Skeletal muscle tissue (tissue), 4 donors: ENCODE data around the gene DACH2. TPM values are rescaled to one million over a fixed set of nuclear protein-coding genes. Genes with fewer than 3 reads are reported as not detected.

Source experiments
- H3K27ac ChIP-seq: one replicate; pipeline ENCODE4 v1.7.0; 2013; ENCODE audit warnings: mild to moderate bottlenecking, low read depth, low read length, inconsistent platforms
- H3K27me3 ChIP-seq, 3 donors: one replicate each; pipeline ENCODE4 v1.7.0; 2013; ENCODE audit warnings: low read length in 3 of 3; ENCODE audit not compliant: control insufficient read depth in 3 of 3, insufficient read depth in 3 of 3
- H3K36me3 ChIP-seq, 3 donors: one replicate each; pipeline ENCODE4 v1.7.0; 2013; ENCODE audit warnings: low read length in 3 of 3; ENCODE audit not compliant: control insufficient read depth in 3 of 3, insufficient read depth in 3 of 3
- H3K4me1 ChIP-seq, 3 donors: one replicate each; pipeline ENCODE4 v1.7.0; 2013; ENCODE audit warnings: low read length in 3 of 3, mild to moderate bottlenecking in 3 of 3; ENCODE audit not compliant: control insufficient read depth in 3 of 3, insufficient read depth in 3 of 3
- H3K4me3 ChIP-seq, 3 donors: one replicate each; pipeline ENCODE4 v1.7.0; 2013; ENCODE audit warnings: low read length in 3 of 3
- H3K9ac ChIP-seq, 3 donors: one replicate each; pipeline ENCODE4 v1.7.0; 2013; ENCODE audit warnings: low read length in 3 of 3, mild to moderate bottlenecking in 3 of 3, moderate library complexity in 2 of 3, low read depth in 1 of 3
- H3K9me3 ChIP-seq, 3 donors: one replicate each; pipeline ENCODE4 v1.7.0; 2013; ENCODE audit warnings: low read length in 3 of 3; ENCODE audit not compliant: control insufficient read depth in 3 of 3
- total RNA-seq: library from RNA; depleted of rRNA; stranded (reverse); fragments of >200 nt; gene quantifications from one replicate; pipeline ENCODE4 v1.2.3, GENCODE V29; 2014
- donor health status: Osteomylitis.

The DACH2 gene
- total RNA-seq, 1 donor from 2014 or later, result 1.0 TPM

DNA sequence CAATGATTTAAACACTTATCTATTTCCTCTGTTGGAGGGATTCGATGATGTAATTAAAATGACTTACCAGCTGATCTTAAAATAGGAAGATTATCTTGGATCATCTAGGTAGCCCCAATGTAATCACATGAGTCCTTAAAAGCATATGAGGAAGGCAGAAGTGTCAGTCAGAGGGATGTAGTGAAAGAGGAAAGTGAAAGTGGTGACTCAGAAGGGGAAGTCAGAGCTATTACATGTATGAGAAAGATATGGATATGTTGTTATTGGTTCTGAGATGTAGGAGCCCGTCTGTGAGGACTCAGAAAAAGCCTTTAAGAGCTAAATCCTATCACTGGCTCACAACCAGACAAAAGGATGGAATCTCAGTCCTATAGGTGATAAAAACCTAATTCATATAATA lies 456.4 kb downstream of the DACH2 start:
- Histone ChIP-seq H3K9ac (no peak overlapping the region), H3K36me3 (no peaks in the 10 kb centered on the region), H3K27ac (no peak overlapping the region), H3K9me3 (no peaks in the 10 kb centered on the region), H3K4me1 (no peaks in the 10 kb centered on the region), H3K4me3 (no peak overlapping the region), H3K27me3 (no peaks in the 10 kb centered on the region)

DNA sequence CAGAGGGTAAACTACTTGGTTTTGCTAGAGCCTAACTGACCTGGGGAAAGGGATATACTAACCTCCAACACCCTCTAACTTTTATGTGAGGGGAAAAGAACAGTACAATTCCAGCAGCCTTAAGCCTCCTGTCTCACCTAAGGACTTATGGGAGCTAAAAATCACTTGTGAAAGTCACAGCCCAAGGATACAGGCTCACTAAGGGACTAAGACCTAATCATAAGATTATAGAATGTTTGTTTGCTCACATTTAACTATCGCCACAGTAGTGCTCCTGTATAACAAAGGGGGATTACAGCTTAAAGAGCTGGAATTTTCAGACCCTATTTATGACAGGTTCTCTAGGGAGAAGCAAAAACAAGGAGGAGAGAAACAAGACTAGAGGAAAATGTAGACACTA lies 548.7 kb downstream of the DACH2 start:
- no peak overlapping the region for H3K9ac ChIP-seq
- H3K27me3 ChIP-seq, result no peaks in the 10 kb centered on the region
- no peak overlapping the region for H3K4me3 ChIP-seq
- no peak overlapping the region for H3K27ac ChIP-seq
- no peaks in the 10 kb centered on the region for H3K36me3 ChIP-seq
- H3K9me3 ChIP-seq, result no peaks in the 10 kb centered on the region
- H3K4me1 ChIP-seq, result no peaks in the 10 kb centered on the region

DNA sequence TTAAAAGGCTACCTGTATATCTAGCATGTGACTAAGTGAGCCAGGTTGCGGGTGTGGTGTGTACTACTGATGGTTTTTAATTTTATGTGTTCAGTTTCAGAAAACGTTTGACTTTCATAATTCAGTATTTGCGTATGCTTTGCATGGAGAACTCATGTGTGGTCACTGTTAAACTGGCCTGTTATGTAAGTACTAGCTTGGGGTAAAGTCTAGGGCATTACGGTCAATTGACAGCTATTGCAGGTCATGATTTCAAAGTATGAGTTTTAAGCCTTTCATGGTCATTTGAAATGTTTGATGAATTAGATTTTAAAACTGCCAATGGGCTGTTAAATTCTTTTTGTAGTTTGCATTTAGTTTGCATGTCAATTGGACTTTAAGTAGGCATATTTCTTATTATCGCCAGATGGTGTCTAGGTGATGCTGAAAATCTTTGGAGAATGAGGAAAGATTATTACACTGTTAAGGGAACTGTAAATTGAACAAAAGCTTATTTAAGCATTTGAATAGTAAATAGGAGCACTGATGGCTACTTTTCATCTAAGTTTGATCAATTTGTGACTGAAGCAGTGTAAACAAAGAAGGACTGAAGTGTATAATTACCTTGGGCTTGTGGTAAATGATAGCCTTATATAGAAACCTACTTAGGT lies 563.4 kb downstream of the DACH2 start:
- Histone ChIP-seq H3K4me3 (no peak overlapping the region), H3K27ac (no peak overlapping the region), H3K9me3 (no peaks in the 10 kb centered on the region), H3K27me3 (no peaks in the 10 kb centered on the region), H3K9ac (no peak overlapping the region), H3K36me3 (no peaks in the 10 kb centered on the region), H3K4me1 (no peaks in the 10 kb centered on the region)

DNA sequence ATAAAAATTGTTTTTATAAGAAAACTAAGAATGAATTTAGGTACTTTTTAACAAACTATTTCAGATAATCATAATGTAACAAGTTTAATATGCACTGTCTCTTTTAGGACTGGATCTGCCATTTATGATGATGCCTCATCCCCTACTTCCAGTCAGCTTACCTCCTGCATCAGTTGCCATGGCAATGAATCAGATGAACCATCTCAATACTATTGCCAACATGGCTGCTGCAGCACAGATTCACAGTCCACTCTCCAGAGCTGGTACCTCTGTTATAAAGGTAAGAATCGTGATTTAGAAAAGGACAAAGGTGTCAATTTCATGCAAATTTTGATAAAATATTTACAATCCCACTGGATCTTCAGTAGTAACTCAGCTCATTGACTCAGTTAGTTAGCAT lies 566.2 kb downstream of the DACH2 start:
- Histone ChIP-seq H3K9ac (no peak overlapping the region), H3K36me3 (no peaks in the 10 kb centered on the region), H3K27ac (no peak overlapping the region), H3K4me3 (no peak overlapping the region), H3K27me3 (no peaks in the 10 kb centered on the region), H3K4me1 (no peaks in the 10 kb centered on the region), H3K9me3 (no peaks in the 10 kb centered on the region)

DNA sequence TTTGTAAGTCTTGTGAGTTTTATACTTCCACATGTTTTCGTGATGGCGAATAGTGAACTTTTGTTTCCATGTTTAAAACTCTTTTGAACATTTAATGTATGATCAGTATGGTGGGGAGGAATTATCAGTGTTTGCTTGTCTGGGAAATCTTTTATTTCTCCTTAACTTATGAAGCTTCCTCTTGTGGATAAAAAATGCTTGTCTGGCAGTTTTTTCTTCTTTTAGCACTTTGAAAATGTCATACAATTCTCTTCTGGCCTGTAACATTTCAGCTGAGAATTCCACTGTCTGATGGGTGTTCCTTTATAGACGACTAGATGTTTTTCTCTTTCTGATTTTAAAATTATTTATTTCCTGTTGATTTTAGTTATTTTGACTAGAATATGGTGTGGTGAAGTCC lies 576.0 kb downstream of the DACH2 start:
- H3K27me3 ChIP-seq, result no peaks in the 10 kb centered on the region
- no peaks in the 10 kb centered on the region for H3K4me1 ChIP-seq
- no peaks in the 10 kb centered on the region for H3K36me3 ChIP-seq
- H3K4me3 ChIP-seq, result no peak overlapping the region
- no peak overlapping the region for H3K27ac ChIP-seq
- no peaks in the 10 kb centered on the region for H3K9me3 ChIP-seq
- H3K9ac ChIP-seq, result no peak overlapping the region

DNA sequence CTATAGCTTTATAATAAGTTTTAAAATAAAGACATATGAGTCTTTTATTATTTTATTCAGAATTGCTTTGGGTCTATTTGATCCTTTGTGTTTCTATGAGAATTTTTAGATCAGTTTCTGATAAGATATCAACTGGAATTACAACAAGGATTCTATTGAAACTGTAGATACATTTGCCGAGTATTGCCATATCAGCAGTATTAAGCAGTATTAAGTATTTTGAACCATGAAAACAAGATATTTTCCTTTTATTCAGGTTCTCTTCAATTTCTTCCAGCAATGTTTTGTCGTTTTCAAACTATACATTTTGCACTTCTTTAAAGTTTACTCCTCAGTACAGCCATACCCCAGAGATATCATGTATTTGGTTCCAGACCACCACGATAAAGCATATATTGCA lies 598.8 kb downstream of the DACH2 start:
- H3K4me1 ChIP-seq, result no peaks in the 10 kb centered on the region

DNA sequence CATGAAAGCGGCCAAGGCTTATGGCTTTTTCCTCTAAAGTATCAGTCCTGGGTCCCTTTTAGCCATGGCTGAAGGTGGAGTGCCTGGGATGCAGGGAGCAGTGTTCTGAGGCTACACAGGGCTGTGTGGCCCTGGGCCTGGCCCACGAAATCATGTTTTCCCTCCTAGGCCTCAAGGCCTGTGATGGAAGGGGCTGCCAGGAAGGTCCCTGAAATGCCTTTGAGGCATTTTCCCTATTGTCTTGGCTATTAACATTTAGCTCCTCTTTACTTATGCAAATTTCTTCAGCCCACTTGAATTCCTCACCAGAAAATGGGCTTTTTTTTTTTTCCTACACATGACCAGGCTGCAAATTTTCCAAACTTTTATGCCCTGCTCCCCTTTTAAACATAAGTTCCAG lies 657.0 kb downstream of the DACH2 start:
- Histone ChIP-seq H3K27ac (no peak overlapping the region), H3K4me3 (no peak overlapping the region), H3K9me3 (no peaks in the 10 kb centered on the region), H3K4me1 (no peaks in the 10 kb centered on the region), H3K9ac (no peak overlapping the region), H3K27me3 (no peaks in the 10 kb centered on the region), H3K36me3 (no peaks in the 10 kb centered on the region)

More for the DNA sequence above, 598.8 kb downstream of the DACH2 start:
- Histone ChIP-seq H3K27ac (no peak overlapping the region), H3K36me3 (no peaks in the 10 kb centered on the region), H3K9ac (no peak overlapping the region), H3K4me3 (no peak overlapping the region), H3K9me3 (no peaks in the 10 kb centered on the region), H3K27me3 (no peaks in the 10 kb centered on the region)

DNA sequence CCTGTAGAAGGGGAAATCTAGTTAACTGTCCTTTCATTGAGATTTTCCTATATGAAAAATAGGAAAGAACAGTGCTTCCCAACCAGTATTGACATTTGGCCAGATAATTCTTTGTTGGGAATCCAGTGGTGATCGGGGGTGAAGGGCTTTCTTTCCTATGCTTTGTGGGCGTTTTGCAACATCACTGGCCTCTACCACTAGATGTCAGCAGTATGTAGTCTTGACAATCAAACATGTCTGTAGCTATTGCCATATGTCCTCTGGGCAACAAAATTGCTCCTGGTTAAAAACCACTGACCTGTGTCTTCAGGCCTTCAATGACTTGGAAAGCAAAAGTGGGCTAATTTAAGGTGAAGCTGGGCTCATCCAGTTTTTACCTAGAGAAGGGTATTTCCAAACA lies 658.5 kb downstream of the DACH2 start:
- Histone ChIP-seq H3K4me3 (no peak overlapping the region), H3K4me1 (no peaks in the 10 kb centered on the region), H3K9me3 (no peaks in the 10 kb centered on the region), H3K27me3 (no peaks in the 10 kb centered on the region), H3K9ac (no peak overlapping the region), H3K27ac (no peak overlapping the region), H3K36me3 (no peaks in the 10 kb centered on the region)

DNA sequence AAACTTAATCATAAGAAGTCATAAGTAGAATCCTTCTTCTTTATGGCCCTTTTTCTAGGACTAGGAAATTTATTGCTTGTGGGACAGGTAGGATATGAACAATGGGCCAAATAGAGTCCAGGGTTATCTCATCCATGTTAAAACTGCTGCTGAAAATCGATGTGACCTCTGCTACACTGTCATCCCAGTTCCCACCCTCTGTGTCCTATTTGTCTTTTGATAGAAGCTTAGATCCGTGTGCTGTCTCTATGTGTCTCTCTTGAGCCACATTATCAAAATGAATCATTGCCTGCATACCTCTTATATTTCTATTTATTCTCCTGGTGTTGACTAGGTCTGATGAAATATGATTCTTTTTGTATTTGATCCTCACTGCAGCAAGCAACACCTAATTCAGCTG lies 661.4 kb downstream of the DACH2 start:
- H3K4me3 ChIP-seq, result no peak overlapping the region
- H3K36me3 ChIP-seq, result no peaks in the 10 kb centered on the region
- no peak overlapping the region for H3K27ac ChIP-seq
- H3K9me3 ChIP-seq, result no peaks in the 10 kb centered on the region
- no peaks in the 10 kb centered on the region for H3K27me3 ChIP-seq
- H3K4me1 ChIP-seq, result no peaks in the 10 kb centered on the region
- no peak overlapping the region for H3K9ac ChIP-seq

DNA sequence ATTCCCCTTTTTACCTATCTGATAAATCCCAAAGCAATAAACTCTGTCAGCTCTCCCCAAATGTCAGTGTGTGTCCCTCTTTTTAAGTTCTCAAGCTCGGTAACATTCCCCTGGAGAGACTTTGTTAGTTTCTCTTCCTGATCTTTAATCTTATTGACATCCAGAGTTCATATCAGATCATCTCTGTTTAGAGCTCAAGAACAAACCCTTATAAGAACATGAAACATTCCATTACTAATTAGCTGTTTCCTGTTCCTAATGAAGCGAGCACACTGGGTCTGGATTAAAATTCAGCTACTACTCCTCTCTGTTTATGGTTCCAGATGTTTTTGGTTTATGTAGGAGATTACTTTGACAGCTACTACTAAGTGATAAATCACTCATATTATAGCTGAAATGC lies 681.5 kb downstream of the DACH2 start:
- H3K4me1 ChIP-seq, result no peaks in the 10 kb centered on the region
- no peaks in the 10 kb centered on the region for H3K36me3 ChIP-seq
- H3K9ac ChIP-seq, result no peak overlapping the region
- no peaks in the 10 kb centered on the region for H3K9me3 ChIP-seq
- H3K4me3 ChIP-seq, result no peak overlapping the region
- H3K27ac ChIP-seq, result no peak overlapping the region
- no peaks in the 10 kb centered on the region for H3K27me3 ChIP-seq

DNA sequence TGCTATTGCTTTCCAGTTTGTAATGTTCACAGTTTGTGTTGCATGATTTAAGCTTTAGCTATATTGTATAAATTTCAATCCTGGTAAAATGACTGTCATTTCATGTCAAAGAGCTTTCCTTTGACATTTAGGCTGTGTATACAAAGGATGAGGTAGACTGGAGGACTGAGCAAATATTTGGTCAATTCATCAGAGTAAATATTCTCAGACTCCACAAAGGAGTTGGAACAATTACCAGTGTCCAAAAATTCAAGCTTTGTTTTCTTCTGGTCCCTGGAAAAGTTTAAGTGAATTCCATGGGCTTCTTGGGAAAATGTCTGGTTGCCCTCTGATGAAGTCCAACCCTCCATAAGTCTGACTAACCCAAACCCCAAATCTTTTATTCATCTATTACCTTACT lies 682.4 kb downstream of the DACH2 start:
- Histone ChIP-seq H3K4me3 (no peak overlapping the region), H3K27ac (no peak overlapping the region), H3K27me3 (no peaks in the 10 kb centered on the region), H3K9me3 (no peaks in the 10 kb centered on the region), H3K4me1 (no peaks in the 10 kb centered on the region), H3K9ac (no peak overlapping the region), H3K36me3 (no peaks in the 10 kb centered on the region)
